Heart right ventricle (tissue), 16 donors: ENCODE results near the gene CLC. TPM values are rescaled to one million over a fixed set of nuclear protein-coding genes. Genes with fewer than 3 reads are reported as not detected.

Experiments used
- ATAC-seq, 8 donors: fragments of 200-7000 bp; cut with Tn5 transposase; one replicate each; pipeline ENCODE4 v1.9.1; 2020; ENCODE audit warnings: mild to moderate bottlenecking in 8 of 8, moderate library complexity in 8 of 8, moderate number of reproducible peaks in 1 of 8
- DNase-seq, 2 donors: peaks; one replicate each; pipeline ENCODE4 v3.0.0-alpha.2; 2020
- H3K27ac ChIP-seq, 10 donors: fragments of 200-600 bp; sonication (generic) in 2 of 10; one replicate each; pipeline versions ENCODE4 v1.5.0 to v1.8.0; 2020 to 2022; ENCODE audit warnings: mild to moderate bottlenecking in 3 of 10
- H3K27me3 ChIP-seq, 7 donors: fragments of 200-600 bp; one replicate each; pipeline ENCODE4 v1.8.0; 2021 to 2022; ENCODE audit warnings: mild to moderate bottlenecking in 2 of 7
- H3K36me3 ChIP-seq, 9 donors: fragments of 200-600 bp; sonication (generic) in 1 of 9; one replicate each; pipeline versions ENCODE4 v1.5.0 to v1.8.0; 2020 to 2022; ENCODE audit warnings: mild to moderate bottlenecking in 2 of 9
- H3K4me1 ChIP-seq, 9 donors: fragments of 200-600 bp; sonication (generic) in 1 of 9; one replicate each; pipeline versions ENCODE4 v1.5.0 to v1.8.0; 2020 to 2022; ENCODE audit warnings: mild to moderate bottlenecking in 4 of 9
- H3K4me3 ChIP-seq, 10 donors: fragments of 200-600 bp; sonication (generic) in 2 of 10; one replicate each; pipeline versions ENCODE4 v1.5.0 to v1.8.0; 2020 to 2022; ENCODE audit warnings: mild to moderate bottlenecking in 7 of 10, moderate library complexity in 2 of 10
- H3K9me3 ChIP-seq, 11 donors: fragments of 200-600 bp in 10 of 11; sonication (generic) in 2 of 11; one replicate each; pipeline versions ENCODE4 v1.5.0 to v1.8.0; 2013 to 2022; ENCODE audit warnings: mild to moderate bottlenecking in 2 of 11, control low read depth in 1 of 11, moderate library complexity in 1 of 11
- WGBS, 2 donors: extraction: QIAGEN DNeasy Blood & Tissue Kit; methylation state at CpG; one replicate each; pipeline ENCODE4 v1.1.7; 2013; ENCODE audit warnings: inconsistent platforms in 1 of 2; 5-methylcytosine and 5-hydroxymethylcytosine counted together
- intact Hi-C, 10 donors: fragments of 100-400 bp; cut with DNase I; formaldehyde crosslinking; loops; one replicate each; pipeline versions ENCODE4 v1.11.1 to v1.14.2; 2022
- polyA plus RNA-seq, 2 donors: library from polyadenylated mRNA; stranded (reverse); fragments of 200-250 nt; gene quantifications; one replicate each; pipeline ENCODE4 v1.2.3, GENCODE V29; 2013
- total RNA-seq, 10 donors: library from RNA; stranded (reverse); fragmentation: NEBNext Ultra II Directional in 3 of 10; extraction: Animal tissue kit (Norgen Biotek cat#: 25700) in 3 of 10; gene quantifications; one replicate each; pipeline versions ENCODE4 v1.2.1 to v1.2.4, GENCODE V29; 2021 to 2023
- TF ChIP-seq, protein P1 (sequence below), 9 donors: fragments of 200-600 bp; sonication (generic) in 2 of 9; IDR thresholded peaks; one replicate each; pipeline versions ENCODE4 v1.5.0 to v1.8.0; 2021 to 2022; ENCODE audit warnings: antibody characterized with exemption in 9 of 9, mild to moderate bottlenecking in 5 of 9, moderate library complexity in 1 of 9
- donor health status: Arrhythmogenic right ventricular cardiomyopathy.
- donor health status: ischemic (EF 13 %, LVEDD 7.1; RV severe dilation, severe dysfunction).
- donor health status: healthy with polysubstance abuse.
- donor health status: DM: no; HTN: yes; CAD: no.
- donor health status: DM: no; HTN: no; CAD: no.
- donor health status: ischemic (EF 25% LVEDD 6.9; RV normal size, moderate dysfunction).
- donor health status: ischemic (EF 25% LVEDD 5.7; RV mildly dilated, moderate dysfunction).
- donor health status: healthy.
- donor health status: DM: yes; HTN: yes; CAD: no.
- donor health status: Ischemic cardiomyopathy.
- donor health status: ischemic (EF 35%, LVEDD 5.7; RV mildly dilated, moderate dysfunction).
- donor health status: nonischemic (EF 11% LVEDD 7.7; RV severe dilation, severe dysfunction).
- donor health status: DM: yes; HTN: yes; CAD: no.
- donor health status: PGD.
- donor health status: ischemic (EF 29% LVEDD 5.4; RV normal size, mild dysfunction).
- donor health status: nonischemic (EF 23%, LVEDD 6.1; RV moderate dilation, normal function).

The CLC gene
- total and polyA plus RNA-seq, 12 donors: 0.47 to 8.9 TPM; not detected in 10

DNA sequence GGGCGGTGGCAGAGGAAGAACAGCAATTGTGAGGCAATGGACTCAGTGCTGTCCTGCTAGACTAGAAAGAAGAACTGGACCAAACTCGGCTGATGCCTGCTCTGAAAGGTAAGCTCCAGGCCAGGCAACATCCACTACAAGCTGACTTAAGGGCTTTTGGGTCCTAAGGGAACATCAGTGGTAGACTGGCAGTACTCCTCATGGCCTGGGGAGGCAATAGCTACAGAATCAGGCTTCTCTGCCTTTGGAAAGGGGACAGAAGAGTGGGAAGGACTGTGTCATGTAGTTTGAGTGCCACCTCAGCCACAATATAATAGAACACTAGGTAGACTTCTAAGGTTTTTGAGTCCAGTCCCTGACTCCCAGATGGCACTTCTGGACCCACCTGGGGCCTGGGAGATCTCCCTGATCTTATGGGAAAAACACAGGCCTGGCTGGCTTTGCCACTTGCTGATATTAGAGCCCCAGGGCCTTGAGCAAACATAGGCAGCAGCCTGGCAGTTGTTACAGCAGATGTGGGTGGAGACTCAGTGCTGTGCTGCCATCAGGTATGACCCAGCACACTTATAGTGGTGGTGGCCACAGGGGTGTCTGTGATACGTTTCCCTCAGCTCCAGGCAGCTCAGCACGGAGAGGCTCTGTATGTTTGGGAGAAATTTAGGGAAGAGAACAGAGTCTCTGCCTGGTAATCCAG is 9.2 kb upstream of the CLC start:
- no peak for DNase-seq
- Histone ChIP-seq H3K9me3 (no peaks in the 10 kb centered on the region), H3K4me1 (no peaks in the 10 kb centered on the region), H3K27me3 (peaks cover 0 to 55% (median 20%) of the 10 kb centered on the region in 7 donors), H3K36me3 (no peaks in the 10 kb centered on the region), H3K4me3 (no peak overlapping the region), H3K27ac (peak overlapping the region in 1 of 10 donors; percentile 26)
- intact Hi-C loops: no loop called here
- TF ChIP-seq, protein P1, sequence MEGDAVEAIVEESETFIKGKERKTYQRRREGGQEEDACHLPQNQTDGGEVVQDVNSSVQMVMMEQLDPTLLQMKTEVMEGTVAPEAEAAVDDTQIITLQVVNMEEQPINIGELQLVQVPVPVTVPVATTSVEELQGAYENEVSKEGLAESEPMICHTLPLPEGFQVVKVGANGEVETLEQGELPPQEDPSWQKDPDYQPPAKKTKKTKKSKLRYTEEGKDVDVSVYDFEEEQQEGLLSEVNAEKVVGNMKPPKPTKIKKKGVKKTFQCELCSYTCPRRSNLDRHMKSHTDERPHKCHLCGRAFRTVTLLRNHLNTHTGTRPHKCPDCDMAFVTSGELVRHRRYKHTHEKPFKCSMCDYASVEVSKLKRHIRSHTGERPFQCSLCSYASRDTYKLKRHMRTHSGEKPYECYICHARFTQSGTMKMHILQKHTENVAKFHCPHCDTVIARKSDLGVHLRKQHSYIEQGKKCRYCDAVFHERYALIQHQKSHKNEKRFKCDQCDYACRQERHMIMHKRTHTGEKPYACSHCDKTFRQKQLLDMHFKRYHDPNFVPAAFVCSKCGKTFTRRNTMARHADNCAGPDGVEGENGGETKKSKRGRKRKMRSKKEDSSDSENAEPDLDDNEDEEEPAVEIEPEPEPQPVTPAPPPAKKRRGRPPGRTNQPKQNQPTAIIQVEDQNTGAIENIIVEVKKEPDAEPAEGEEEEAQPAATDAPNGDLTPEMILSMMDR (IDR thresholded peaks at IDR 0.05): no peak
- WGBS, 2 donors: 70 to 73% methylated on average over 4 of the region's 4 CpGs
- ATAC-seq: no peak

DNA sequence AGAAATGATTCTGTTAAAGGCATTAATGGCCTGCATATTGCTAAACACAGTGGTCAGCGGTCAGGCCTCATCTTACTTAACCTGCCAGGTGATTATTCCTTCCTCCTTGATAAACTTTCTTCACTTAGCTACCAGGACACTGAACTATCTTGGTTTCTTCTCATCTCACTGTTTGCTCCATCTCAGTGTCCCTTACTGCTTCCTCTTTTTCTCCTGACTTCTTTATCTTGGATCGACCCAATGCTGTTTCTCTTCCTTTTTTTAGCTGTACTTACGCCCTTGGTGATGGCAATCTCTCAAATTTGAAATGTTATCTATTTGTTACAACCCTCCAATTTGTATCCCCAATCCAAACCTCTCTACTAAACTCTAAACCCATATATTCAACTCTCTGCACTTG is 7.8 kb upstream of the CLC start:
- Histone ChIP-seq H3K9me3 (no peaks in the 10 kb centered on the region), H3K27ac (no peak overlapping the region), H3K27me3 (peaks cover 0 to 55% (median 16%) of the 10 kb centered on the region in 7 donors), H3K4me1 (no peaks in the 10 kb centered on the region), H3K4me3 (no peak overlapping the region), H3K36me3 (no peaks in the 10 kb centered on the region)
- DNase-seq (no peak), ATAC-seq (no peak)
- TF ChIP-seq, protein P1 (IDR thresholded peaks at IDR 0.05): no peak
- intact Hi-C loops: no loop called here
- WGBS, 2 donors: 52 to 62% methylated on average over 3 of the region's 3 CpGs

DNA sequence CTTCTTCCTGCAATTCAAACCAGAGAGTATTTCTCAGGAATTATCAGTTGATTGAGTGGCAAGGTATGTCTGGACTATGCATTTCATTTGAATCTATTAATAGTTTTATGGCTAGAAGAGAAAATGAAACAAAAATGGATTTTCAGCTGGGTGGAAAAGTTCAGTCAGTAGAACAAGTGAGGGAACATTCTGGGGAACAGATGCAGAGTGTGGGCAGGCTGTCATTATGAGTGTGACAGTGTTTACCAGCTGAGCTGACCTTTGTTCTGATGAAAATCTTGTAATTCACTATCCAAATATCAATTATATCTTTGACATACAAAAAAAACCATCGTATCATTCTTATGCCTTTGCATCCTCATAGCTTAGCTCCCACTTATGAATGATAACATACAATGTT is 2.6 kb upstream of the CLC start:
- DNase-seq (no peak), ATAC-seq (no peak)
- no peaks in the 10 kb centered on the region for H3K4me1 ChIP-seq
- H3K36me3 ChIP-seq: no peaks in the 10 kb centered on the region
- intact Hi-C loops: no loop called here
- no peaks in the 10 kb centered on the region for H3K9me3 ChIP-seq
- H3K27me3 ChIP-seq: peaks cover 0 to 41% (median 21%) of the 10 kb centered on the region in 7 donors
- TF ChIP-seq, protein P1 (IDR thresholded peaks at IDR 0.05): no peak
- H3K4me3 ChIP-seq: no peak overlapping the region
- H3K27ac ChIP-seq: peak overlapping the region in 1 of 10 donors; percentile 3
- WGBS, 2 donors: 92 to 94% methylated on average over 1 of the region's 1 CpG

DNA sequence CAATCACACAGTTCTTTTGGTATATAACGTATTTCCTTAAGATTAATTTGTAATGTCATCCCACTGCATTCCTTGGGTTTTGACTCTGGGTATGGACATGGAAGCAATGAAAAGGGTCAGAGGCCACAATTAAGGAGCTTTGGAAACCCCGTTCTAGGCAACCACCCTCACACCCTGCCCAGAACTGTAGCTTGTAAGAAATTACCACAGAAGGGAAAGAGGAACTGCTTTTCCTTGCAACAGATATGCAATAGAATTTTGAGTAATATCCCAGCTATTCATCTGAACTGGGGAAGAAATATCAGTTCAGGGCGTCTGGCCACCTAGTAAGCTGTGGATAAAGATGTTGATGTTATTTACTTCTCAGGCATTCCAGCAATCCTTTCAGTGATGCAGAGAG is 985 bp upstream of the CLC start:
- intact Hi-C loops: no loop called here
- no peak overlapping the region for H3K27ac ChIP-seq
- 47 to 50% methylated on average over 3 of the region's 3 CpGs for WGBS, 2 donors
- DNase-seq (no peak), ATAC-seq (no peak)
- TF ChIP-seq, protein P1 (IDR thresholded peaks at IDR 0.05): no peak
- no peaks in the 10 kb centered on the region for H3K9me3 ChIP-seq
- no peak overlapping the region for H3K4me3 ChIP-seq
- peaks cover 0 to 25% (median 16%) of the 10 kb centered on the region in 7 donors for H3K27me3 ChIP-seq
- no peaks in the 10 kb centered on the region for H3K36me3 ChIP-seq
- H3K4me1 ChIP-seq: no peaks in the 10 kb centered on the region
